GM21367 (cell line): ENCODE measurements around the gene CRYAB.
A peak's percentile ranks its signal among the peaks of the same experiment; 100 is the strongest.
"Not testable (repeated sequence)": the region's sequence is repeated elsewhere in the genome, so short reads cannot be mapped to it uniquely, and the experiment has no call there.

ENCODE experiments used
- ATAC-seq: cut with Tn5 transposase; IDR thresholded peaks from one replicate; pipeline ENCODE4 v1.9.1; 2021; ENCODE audit not compliant: unreplicated experiment

The CRYAB gene

DNA sequence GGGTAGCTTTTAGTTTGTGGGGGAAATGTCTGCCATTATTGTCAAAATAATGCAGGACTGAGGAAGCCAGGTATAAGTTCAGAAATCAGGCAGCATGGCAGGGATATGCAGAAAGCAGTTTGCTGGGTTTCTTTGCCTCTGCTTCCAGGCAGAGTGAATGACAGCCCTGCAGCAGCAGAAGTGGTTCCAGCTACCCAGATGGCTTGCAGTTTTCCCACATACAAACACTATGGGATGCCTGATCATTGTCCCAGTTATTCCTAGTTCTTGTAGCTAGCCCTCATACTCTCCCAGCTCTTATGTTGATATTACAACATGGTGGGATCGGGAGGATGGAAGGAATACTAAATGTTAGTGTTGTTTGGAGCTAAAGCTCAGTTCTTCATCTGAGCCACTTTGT, 22.7 kb upstream of the CRYAB start:
- ATAC-seq = no peak

DNA sequence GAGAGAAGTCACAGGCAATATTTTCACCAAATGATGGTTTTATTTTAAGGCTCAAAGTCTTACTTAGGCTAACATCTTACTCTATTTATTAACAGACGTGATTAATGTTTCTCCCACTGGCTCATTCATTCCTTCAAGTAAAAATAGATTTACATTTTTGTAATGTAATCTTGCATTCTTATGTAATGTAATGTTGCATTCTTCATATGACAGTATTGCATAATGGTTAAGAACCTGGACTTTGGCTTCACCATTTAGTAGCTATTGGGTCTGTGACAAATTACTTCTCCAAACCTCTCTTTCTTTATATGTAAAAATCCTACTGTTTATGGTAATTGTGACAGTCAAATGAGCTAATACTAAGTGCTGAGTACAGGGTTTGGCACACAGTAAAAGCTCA, 22.3 kb upstream of the CRYAB start:
- no peak for ATAC-seq

- ATAC-seq = not testable (repeated sequence)
Measured at GRCh38 chr11:111933176-111933575, 21.6 kb upstream of the CRYAB start.

DNA sequence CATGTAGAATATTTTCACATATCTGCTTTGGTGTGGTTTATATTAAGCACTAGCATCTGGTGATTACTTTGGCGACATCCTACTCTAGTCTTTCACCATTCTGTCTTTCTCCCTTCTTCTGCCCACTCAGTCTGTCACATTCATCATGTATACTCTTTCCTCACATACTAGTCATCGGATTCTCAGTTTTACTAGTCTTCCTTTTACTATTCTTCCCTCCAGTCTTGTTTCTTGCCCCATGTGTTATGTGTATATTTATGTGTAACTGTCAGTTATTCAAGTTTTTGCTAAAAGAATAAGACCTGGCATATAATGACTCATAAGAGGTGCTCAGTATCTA, 21.0 kb upstream of the CRYAB start:
- no peak for ATAC-seq

- no peak for ATAC-seq
Measured at GRCh38 chr11:111930472-111930871, 18.9 kb upstream of the CRYAB start.

GRCh38 chr11:111926505-111927391, 15.2 kb upstream of the CRYAB start:
- peak; percentile 90 for ATAC-seq

DNA sequence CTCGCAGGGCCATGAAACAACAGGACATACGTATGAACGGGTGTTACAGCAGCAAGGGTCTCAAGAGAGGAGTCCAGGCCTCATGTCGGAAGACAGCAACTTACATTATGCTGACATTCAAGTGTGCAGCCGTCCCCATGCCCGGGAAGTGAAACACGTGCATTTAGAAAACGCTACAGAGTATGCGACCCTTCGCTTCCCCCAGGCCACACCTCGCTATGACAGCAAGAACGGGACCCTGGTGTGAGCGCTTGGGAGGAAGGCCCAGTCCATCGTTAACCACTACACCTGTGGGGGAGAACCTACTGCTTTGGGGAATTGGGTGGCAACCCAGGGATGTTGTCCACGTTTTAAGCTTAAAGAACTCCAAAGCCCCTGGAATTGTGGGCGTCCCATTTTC, 14.4 kb upstream of the CRYAB start:
- ATAC-seq = no peak

DNA sequence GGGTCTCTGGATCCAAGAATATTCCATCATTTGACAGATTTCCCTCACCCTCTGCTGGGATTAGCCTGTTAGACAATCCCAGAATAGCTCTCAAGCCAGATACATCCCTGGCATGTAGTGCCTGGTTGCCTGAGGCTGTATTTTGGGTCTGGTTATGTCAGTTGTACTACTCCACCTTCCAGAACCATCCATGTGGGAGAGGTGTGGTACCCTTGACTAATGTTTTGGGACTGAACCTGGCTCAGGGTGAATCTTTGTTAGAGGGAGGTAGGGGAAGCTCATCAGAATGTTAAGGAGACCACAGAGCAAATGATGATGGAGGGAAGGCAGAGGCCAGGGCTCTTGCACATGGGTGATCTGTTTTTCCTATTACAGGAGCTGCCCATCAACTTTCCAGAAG, 12.4 kb upstream of the CRYAB start:
- no peak for ATAC-seq

- ATAC-seq = no peak
Measured at GRCh38 chr11:111923351-111923788, 11.8 kb upstream of the CRYAB start.

DNA sequence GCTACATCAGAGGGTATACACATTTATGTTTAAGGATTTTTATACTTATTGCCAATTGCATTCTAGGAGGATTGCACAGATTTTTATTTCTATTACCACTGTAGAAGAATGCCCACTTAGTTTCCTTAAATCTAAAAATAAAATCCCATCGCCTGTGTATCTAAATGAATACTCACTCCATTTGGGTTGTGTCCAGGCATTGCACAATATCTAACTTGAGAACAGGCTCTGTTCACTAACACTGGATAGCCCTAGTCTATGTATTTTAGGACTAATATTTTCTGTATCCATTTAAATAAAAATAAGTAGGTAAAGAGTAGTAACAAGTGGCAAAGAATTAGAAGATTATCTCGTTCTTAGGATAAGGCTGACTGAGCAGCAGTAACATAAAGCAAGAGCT, 11.2 kb upstream of the CRYAB start:
- no peak for ATAC-seq

DNA sequence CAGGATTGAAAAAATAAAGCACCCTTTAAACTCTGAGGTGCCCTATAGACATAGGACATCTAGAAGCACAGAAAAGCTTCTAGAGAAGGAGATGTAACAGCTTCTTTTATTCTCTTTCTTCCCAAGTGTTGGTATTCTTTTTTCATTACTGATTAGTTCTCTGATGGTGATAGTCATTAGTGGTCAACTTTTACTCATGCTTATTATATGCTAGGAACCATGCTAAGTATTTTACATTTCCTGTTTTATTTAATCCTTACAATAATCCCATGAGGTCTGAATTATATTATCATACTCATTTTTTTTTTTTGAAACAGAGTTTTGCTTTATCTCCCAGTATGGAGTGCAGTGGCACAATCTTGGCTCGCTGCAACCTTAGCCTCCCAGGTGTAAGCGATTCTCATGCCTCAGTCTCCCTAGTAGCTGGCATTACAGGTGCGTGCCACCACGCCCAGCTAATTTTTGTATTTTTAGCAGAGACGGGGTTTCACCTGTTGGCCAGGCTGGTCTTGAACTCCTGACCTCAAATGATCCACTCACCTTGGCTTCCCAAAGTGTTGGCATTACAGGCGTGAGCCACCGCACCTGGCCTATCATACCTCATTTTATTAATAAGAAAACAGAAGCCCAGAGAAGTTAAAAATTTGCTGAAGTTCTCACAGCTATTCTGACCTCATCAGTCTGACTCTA, 10.1 kb upstream of the CRYAB start:
- ATAC-seq = no peak

- ATAC-seq = no peak
Measured at GRCh38 chr11:111920908-111921307, 9.3 kb upstream of the CRYAB start.

- ATAC-seq = no peak
Measured at GRCh38 chr11:111918390-111919256, 7.1 kb upstream of the CRYAB start, which contains the start of gene C11orf52. Gene C11orf52, plus strand, starts transcription at chr11:111918913. Its CDS starts 60 bp downstream, at chr11:111918973.

DNA sequence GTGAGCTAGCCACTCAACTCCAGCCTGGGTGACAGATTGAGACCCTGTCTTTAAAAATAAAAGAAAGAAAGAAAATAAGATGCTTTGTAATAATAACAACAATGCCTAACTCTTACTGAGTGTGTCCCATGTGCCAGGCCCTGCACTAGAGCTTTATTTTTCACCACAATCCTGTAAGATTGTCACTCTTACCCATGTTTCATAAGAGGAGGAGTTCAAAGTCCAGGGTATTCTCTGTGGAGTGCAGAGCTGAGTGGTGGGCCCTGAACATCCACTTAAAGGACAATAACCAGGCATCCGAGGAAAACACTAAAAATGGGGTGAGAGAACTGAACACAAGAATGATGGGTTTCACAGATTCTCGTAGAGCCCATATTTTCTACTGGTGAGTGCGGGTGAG, 6.2 kb upstream of the CRYAB start:
- no peak for ATAC-seq

DNA sequence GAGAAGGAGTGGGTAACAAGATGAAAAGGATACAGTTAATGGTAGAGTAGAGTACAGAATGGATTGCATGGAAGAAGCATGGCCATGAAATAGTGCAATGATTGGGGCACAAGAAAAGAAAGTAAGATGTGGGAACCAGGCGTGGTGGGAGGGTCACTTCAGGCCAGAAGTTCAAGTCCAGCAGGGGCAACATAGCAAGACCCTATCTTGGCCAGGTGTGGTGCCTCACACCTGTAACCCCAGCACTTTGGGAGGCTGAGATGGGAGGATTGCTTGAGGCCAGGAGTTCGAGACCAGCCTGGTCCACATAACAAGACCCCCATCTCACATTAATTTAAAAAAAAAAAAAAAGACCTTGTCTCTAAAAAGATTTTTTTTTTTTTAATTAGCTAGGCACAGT, 5.7 kb upstream of the CRYAB start:
- ATAC-seq = no peak

DNA sequence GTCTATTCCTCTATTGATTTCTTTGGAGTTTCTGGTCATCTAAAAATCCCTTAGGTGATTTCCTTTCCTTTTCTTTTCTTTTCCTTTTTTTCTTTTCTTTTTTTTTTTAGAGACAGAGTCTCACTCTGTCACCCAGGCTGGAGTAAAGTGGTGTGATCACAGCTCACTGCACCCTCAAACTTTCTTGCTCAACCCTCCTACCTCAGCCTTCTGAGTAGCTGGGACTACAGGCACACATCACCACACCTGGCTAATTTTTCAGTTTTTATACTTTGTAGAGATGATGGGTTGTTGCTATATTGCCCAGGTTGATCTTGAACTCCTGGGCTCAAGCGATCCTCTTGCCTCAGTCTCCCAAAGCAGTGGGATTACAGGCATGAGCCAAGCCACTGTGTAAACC, 5.2 kb upstream of the CRYAB start:
- ATAC-seq = no peak

DNA sequence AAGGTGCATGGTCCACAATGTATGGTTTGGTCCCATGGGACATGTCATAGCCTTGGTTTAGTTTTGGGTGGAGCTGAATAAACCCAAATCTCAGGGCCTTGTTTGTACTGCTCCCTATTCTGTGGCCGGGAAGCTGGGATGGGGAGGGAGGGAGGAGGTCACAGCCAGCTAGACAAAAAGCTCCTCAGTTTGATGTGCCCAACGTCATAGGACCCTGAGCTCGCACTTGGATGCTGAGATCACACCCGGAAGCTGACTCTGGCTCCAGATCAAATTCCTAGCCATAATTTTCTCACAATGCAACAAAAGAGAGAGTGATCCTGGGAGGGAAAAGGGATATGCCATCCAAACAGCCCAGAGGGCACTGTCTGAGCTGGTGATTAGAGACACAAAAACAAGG, 2.4 kb upstream of the CRYAB start:
- ATAC-seq = no peak

DNA sequence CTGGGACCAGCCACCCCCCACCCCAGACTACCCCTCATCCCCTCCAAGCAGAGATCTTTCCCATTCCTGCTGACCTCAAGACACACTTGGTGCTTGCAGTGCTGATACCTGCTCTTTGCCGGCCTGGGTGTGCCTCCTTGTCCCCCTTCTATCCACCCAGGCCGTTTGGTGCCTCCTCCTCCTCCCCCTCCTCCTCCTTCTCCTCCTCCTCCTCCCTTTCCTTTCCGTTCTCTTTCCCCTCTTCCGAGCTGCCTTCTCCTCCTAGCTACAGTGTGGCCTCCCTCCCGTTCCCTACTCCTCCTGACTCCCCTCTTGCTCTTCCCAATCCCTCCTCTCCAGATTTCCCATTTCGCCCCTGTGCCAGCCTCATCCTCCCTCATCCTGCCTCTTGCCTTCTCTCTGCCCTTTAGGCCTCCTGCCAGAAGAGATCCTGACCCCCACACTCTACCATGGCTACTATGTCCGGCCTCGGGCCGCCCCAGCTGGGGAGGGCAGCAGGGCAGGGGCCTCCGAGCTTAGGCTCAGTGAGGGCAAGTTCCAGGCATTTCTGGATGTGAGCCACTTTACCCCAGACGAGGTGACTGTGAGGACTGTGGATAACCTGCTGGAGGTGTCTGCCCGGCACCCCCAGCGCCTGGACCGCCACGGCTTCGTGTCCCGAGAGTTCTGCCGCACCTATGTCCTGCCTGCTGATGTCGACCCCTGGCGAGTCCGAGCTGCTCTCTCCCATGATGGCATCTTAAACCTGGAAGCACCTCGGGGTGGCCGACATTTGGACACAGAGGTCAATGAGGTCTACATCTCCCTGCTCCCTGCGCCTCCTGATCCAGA, 1.7 kb upstream of the CRYAB start:
- ATAC-seq = no peak

DNA sequence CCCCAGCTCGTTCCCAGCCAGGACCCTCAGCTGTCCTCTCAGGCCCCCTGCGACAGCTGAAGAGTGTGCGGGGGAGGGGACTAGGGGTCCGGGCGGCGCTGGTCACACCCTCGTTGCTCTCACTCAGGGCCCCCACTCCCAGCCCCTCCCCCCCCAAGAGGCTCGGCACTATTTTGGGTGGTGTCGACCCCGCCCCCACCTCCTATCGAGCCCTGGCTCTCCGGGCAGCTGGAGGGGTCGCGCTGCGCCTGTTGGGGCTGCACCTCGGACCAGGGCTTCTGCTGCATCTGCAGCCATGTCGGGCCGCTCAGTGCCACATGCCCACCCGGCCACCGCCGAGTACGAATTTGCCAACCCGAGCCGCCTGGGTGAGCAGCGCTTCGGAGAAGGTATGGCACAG, 965 bp upstream of the CRYAB start, which contains the start of gene HSPB2:
HSPB2 (plus strand) TSS at position 200 of the 400 bp plus-strand sequence; CDS start at position 296, 96 bp downstream.
- ATAC-seq = no peak
